HG03280 (cell line): ENCODE measurements around the gene PAIP2.
A peak's percentile ranks its signal among the peaks of the same experiment; 100 is the strongest.

Experiments used
- ATAC-seq: cut with Tn5 transposase; IDR thresholded peaks from one replicate; pipeline ENCODE4 v1.9.1; 2021; ENCODE audit warnings: mild to moderate bottlenecking, moderate library complexity; ENCODE audit not compliant: unreplicated experiment

PAIP2 gene

DNA sequence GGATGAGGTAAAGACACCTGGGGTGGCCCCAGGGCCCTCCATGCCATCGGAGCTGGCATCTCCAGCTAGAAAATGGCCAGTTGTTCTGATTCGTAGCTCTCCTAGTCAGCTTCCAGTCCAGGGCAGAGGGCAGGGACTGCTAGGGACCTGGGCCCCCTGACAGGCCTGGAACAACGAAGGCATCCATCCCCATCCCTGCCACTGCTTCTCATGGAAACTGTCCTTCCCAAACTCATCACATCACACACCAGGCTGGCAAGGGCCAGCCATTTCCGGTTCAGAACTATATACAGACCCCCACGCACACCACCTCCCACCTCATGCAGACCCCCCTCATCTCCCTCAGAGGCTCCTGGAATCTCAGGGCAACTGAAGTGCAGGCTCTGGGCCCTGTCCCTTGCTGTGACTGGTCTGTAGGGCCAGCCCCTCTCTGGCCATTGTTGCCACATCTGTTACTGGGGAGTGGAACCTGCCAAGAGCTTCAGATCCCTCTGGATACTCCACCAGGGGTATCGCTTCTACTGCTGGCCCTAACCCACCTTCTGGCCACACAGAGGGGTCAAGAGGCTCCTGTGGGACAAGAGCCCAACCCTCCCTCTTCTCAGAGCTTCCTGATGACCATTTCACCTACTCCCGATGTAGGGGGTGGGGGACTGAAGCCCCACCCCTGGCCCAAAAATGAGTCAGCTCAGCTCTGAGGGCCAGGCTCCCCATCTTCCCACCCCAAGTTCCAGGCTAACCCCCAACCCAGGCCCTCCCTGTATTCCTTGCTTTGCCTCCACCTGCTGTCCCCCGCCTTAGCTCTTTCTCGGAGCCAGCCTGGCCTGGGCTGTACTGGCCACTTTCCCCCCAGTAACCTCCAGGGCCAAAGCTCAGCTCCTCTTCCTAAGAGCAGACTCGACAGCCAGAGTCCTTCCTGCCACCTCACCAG lies 49.2 kb downstream of the PAIP2 start:
- no peak for ATAC-seq

DNA sequence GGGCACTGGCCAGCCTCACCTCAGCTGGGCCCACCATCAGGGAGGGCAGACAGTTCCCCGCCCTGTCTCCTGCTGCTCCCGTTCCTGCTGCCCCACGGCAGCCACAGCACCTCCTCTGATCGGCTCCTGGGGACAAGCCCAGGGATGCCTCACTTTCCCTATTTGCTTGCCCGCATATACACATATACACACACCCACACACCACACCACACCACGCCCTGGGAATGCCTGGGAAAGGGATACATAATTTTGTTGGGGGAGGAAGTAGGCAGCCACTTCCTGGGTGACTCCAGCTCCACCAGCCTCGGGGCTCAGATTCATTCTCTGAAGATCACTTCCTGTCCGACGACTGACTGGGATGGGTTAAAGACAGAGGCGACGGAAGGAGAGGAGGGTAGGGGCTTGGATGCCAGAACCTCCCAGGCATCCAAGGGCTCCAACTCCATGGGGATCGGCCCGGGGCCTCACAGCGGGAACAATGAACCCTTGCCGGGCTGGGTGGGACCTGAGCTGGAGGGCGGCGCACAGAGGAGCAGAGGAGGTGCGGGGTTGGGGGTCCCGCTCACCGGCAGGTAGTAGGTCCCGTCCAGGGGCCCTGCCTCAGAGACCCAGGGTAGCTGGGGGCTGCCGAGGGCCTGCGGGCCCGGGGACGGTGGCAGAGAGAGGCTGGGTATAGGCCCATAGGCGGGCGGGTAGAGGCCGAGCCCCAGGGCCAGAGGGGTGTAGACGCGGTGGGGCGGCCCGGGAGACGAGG lies 50.1 kb downstream of the PAIP2 start:
- ATAC-seq = no peak

DNA sequence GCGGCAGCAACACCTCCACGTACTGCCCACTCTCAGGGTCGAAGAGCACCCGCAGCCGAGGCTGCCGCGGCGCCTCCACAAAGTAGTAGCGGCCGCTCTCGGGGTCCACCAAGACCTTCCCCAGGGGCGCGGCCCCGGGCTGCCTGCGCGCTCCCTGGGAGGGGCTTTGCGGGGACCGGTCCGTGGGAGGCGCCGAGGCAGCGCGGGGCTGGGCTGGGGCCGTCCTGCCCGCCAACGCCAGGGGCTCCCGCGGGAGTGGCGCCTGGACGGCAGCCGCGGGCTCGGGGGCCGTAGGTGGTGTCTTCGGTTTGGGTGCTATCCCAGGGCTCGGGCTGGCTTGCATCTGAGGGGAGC lies 50.6 kb downstream of the PAIP2 start:
- peak; percentile 16 for ATAC-seq

DNA sequence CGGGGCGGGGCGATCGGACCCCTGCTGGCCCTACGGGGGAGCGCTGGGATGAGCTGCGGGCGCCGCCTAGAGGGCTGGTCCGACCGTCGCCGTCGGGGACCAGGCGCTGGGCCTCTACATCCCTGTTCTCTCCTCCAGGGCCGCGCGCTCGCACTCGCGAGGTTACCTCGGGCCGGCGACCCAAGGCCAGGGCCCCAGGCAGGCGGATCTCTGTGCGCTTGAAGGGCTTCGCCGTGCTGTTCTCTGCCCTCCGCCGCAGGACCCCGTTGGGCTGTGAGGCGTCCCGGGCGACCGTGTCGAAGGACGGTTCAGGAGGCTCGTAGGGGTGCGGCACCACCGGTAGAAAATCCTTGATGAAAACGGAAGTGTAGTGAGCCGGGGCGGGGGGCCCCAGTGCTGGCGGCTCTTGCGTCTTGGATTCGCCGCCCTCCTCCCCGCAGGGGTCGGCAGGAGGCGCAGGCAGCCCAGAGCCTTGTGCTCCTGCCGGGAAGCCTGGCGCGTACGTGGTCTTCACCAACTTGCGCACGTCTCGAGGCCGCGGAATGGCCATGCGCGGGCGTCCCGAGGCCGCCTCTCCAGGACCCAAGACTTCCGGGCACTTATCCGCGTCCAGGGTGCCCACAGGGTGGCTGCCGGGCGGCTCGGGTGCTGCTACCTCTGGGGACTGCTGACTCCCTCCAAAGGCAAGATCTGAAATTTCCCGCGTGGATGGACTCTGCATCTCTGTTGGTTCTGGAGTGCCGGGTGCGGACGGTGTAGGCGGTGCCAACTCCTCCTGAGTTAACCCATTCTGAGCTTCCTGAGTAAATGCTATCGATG lies 51.2 kb downstream of the PAIP2 start:
- ATAC-seq = peak; percentile 43

DNA sequence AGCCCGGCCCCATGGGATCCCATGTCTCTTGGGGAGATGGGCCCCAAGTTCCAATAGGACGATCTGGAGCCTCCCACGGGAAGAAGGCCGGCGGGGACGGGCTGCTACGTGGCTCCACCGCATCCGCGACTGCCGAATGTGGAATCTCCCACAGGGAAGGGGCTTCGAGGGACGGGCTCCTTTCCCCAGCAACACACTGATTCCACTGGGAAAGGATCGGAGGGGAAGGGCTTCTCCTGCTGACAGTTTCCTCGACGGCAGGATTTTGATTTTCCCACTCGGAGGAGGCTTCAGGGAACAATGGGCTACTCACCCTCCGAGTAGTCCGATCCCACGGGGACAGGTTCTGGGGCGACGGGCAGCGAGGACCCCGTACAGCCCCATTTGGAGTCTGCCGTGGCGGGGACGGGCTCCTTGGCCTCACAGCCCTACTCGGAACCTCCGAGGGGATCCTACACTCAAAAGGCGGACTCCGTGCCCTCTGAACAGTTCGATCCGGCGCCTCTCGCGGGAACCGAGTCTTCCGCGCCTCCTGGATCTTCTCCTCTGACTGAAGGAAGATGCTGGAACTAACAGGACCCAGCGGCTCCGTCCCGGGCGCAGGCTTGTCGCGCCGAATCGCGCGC lies 52.0 kb downstream of the PAIP2 start:
- ATAC-seq = no peak

DNA sequence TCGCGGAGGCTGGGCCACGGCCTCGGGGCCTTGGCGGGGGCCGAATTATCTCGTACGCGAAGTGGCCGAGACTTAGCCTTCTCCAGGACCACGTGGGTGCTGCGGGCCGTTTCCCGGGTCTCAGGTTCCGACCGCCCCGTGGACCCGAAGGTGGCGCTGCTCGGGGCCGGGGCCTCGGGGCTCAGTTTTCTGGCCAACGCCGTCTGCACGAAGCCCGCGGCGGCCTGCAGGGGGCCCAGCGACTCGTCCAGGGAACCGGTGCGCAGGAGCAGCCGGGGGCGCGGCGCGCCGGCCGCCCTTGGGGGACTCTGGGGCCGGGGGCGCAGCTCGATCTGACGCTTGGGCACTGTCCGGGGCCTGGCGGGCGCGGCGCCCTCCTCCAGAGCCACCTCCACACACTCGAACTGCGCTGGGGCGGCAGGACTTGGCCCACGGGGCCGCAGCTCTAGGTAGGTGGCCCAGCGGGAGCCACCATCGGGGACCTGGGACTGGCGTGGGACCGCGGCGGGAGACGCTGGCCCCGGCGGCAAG lies 52.5 kb downstream of the PAIP2 start:
- no peak for ATAC-seq

DNA sequence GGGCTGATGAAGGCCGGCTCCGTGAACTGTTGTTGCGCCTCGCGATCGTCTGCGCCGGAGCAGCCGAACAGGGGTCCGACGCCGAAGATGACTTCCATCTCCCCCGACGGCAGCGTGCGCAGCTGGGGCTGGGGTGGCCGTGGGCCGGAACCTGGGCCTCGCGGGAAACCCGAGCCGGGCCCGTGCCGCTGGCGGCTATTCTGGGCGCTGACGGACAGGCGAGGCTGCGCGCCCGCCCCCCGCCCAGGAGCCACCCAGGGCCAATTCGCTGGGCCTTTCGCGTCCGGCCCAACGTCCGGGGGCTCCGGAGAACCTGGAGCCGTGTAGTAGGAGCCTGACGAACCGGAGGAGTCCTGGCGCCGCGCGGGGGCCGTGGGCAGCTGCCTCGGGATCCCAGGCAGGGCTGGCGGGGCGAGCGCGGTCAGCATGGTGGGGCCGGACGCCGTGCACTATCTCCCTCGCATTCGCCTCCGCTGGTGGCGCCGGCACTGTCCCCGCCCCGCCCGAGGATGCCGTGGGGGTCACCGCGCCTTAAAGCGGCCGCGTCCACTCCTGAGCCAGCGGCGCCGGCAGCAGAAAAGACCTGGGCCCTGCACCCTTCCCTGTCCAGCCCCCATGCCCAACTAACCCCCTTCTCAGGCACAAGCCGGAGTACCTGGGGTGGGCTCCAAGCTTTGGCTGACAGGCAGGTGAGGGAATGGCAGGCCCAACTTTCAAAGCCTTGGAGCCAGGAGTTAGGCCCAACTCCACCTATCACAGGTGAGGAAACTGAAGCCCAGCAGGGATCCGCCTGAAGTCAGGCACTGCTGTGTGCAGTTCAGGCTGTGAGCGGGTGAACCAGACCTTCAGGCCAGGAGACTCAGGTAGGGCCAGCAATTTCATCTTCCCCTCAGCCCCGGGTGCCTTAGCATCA lies 53.3 kb downstream of the PAIP2 start, which contains the start of gene PROB1:
PROB1 (minus strand) TSS at position 451 of the 913 bp plus-strand sequence; CDS start at position 428, 23 bp downstream.
- no peak for ATAC-seq

DNA sequence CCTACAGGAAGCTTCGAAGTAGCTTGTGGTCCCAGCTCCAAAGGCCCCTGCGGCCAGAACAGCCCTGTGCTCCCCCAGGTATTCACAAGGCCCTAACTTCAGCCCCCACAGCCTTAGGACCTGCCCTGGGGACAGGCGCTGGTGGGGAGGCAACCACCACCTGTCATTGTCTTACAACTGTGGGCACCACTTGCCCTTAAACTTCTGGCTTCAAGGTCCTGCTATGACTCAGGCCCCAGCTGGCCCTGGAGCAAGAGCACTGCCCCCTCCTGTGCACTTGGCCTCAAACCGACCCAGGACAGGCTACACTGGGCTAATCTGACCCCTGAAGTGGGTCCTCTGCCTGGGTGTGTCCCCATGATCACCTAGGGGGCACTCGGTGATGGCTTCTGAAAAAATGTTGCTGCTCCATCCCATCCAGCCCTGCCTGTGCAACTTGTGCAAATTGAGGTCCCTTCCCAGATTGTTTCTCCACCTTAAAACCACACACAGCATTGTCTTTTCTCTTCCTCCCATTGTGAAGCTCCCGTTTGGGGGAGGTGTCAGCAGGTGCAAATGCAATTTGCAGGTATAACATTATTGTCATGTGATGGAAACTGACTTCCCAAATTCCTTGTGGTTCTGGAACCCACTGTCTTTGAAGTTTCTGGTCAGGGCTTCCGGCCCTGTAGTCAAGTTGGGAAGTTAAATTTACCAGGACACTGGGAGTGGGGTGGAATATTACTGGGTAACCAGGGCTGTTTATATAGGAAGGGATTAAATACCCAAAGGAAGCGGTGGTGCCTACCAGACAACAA lies 54.4 kb downstream of the PAIP2 start:
- ATAC-seq = no peak

DNA sequence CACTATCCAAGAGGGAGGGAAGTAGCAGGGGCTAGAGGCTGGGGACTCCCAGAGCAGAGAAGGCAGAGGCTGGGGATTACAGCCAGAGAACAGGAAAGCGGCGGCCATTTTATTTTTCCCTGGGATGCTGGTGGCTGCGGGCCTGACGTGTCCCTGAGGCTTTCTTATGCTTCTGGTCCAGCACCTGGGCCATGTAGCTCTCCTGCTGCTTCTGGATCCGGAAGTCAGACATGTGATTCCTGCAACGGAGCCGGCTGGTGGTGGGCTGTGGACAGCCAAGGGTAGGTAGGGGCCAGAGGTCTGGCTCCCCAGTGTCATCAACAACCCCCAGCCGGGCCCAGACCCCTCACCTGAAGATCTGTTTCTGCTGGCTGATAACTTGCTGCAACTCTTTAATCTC lies 55.0 kb downstream of the PAIP2 start:
- no peak for ATAC-seq

DNA sequence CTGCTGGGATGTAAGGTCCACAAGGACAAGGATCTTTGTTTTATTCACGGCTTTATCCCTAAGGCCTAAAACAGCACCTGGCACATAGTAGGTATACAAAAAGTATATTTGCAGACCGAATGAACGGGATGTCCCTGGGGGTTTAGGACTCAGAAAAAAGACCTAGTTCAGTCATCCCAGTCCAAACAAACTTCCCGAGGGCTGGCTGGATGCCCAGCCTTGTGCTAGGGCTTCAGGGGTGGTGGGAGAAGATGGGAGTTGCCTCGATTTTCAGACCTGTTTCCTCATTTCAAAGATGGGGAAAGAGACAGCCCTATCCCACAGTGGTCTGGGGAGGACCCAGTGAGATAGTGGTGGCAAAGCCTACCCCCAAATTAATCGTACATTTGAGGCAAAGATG lies 56.3 kb downstream of the PAIP2 start:
- ATAC-seq = no peak

DNA sequence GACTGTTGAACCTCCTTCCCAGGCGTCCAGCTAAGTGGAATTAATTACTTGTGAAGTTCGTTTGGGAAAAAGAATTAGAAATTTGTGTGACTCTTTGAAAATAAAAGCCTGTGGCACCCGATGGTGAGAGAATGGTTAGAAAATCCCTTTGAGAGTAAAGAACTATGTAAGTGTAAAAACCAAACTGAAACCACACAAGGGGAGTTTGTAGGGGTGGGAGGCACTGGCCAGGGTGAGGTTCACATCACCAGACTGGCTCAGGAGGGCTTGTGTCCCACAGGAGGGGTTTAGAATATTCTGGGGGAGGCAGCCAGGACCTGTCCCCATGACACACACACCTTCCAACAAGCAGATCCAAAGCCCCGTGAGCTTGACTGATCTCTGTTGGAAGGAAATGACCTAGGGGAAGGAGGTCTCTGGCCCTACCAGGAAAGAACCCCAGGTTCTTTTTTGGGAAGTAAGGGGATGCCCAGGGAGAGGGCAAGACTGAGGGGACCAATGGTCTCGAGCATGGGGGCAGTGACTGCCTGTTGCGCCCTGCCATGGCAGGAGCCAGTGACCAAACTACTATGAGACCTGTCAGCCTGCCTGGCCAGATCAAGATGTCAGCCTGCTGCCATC lies 58.0 kb downstream of the PAIP2 start:
- ATAC-seq = no peak

DNA sequence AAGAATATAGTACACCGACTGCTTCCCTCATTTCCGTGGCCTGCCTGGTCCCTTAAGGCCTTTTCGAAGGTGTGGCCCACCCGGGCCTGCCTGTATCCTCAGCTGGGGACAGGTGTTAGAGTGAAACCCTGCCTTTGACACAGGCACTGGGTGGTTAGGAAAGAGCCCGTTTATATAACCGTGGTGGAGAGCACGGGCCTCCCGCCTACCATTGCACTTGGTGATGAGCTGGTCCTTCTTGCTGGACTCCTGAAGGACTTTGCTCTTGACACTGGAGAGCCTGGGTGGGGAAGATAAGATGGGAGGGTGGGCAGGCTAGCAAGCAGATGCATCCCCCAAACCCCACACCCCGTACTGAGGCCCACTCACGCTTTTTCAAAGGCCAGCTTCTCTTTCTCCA lies 59.9 kb downstream of the PAIP2 start:
- ATAC-seq = no peak

DNA sequence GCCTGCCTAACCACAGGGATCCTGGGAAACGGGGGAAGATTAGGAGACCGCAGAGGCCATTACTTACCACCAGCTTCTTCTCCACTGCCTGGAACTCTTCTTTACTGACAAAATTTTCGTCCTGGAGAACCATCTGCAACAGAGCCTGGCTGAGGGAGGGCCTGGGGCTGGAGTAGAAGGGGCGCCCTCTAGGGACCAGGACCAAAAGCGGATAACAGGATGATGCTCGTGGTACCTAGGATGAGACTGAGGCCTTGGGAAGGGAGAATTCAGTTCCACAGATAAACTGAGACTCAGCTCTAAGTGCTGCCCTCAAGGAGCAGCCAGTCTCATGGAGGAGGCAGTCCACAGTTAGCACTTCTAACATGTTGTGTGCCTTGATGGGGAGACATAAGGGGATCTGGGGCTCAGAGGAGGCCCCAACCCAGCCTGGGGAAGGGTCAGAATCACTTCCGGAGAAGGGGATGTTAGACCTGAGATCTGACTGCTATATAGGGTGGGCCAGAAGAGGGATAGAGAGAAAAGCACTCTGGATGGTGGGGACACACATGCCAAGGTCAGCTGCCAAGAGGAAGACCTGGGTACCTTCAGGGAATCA lies 61.0 kb downstream of the PAIP2 start:
- no peak for ATAC-seq

DNA sequence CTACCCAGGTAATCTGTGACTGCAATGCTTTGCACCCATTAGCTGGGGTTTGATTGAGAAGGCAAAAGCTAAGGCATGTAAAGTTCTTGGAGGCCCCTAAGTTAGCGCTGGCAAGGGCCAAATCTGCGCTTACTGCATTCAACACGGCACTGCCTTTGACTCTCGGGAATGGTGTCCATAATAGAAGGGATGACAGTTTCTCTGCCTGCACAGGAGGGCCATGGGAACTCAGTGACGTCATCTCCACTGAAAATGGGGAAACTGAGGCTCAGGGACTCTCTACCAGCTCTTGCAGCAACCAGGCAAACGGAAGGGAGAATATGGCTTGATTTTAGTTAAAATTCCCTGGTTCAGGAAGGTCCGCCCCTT lies 61.7 kb downstream of the PAIP2 start:
- ATAC-seq = no peak

DNA sequence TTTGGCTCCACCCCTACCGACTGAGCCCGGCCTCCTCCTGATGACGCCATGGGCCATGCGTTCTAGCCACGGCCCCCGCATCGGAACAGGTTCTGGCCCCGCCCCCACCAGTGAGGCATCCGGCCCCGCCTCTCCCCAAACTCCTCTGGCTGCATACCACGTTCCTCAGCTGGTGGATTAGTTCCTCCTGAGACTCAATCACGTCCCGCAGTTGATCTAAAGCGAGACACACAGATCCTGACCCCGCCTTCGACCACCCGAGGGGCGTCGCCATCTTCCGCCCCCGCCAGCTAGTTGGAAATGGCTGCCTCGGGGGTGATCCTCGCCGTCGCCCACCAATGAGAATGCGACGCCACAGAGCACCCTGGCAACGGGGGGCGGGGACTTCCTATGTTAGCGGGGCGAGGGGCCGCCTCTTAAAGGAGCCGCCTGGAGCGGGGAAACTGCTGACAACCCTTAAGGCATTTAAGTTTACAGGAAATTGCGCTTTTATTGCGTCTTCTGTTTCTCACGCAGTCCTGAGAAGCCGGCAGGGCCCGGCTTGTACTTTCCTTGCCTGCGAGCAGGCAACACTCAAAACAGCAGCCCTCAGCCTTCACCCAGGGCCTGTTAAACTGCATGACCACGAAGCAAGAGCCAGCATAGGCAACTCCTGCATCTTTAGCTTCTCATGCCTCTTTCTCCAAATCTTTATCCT lies 62.3 kb downstream of the PAIP2 start, which contains the start of gene SPATA24:
SPATA24 (minus strand) TSS at position 303 of the 697 bp plus-strand sequence; CDS start at position 274, 29 bp downstream.
- peak; percentile 86 for ATAC-seq

DNA sequence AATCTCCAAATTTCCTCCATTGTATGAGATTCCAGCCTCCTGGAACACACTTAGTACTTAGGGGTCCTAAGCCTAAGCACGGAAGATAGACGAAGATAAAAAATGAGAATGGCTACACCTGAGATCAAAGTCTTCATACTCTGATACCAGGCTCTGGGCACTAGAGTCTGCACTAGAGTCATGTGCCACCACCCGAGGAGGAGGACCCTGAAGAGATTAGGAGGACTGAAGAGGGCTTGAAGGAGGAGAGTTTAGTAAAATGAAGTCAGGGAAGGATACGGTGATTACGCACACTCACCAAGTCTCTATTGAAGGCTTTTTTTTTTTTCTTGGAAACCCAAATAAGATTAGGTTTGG lies 62.8 kb downstream of the PAIP2 start:
- ATAC-seq = no peak

DNA sequence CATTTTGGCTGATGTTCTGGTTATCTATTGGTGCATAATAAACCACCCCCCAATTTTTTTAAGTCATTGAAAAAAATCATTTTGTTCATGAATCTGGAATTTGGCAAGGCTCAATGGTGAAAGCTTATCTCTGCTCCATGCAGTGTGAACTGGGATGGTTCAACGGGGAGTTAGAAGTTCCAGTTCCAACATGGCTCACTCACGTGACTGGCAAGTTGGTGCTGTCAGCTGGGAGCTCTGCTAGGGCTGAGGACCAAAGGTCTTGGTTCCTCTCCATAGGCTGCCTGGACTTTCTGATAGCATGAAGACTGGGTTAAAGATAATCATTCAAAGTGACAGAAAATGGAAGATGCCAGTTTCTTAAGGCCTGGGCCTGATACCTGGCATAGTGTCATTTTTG lies 65.3 kb downstream of the PAIP2 start:
- no peak for ATAC-seq
